ENCODE data around the gene HECTD3. TPM values are rescaled to one million over a fixed set of nuclear protein-coding genes. Genes with fewer than 3 reads are reported as not detected.
"Not testable (repeated sequence)": the region's sequence is repeated elsewhere in the genome, so short reads cannot be mapped to it uniquely, and the experiment has no call there.

Gene HECTD3
- total and polyA plus RNA-seq, 8 donors, result 15.6 to 104 (median 28.8) TPM

GRCh38 chr1:44962729-44963128, 48.4 kb downstream of the HECTD3 start:
- DNase-seq, result no peak
- H3K36me3 ChIP-seq, result peaks cover 0 to 14% (median 10%) of the 10 kb centered on the region in 4 donors
- no peaks in the 10 kb centered on the region for H3K27me3 ChIP-seq
- H3K4me3 ChIP-seq, result no peak overlapping the region
- WGBS, 5 donors, result 85 to 94% (median 88%) methylated on average over 3 of the region's 3 CpGs
- no peaks in the 10 kb centered on the region for H3K9me3 ChIP-seq
- intact Hi-C loops (cut with DNase I; ENCODE audit: low total_unique reads), result no loop called here
- no peak overlapping the region for H3K27ac ChIP-seq
- no peak for TF ChIP-seq EP300 (IDR thresholded peaks at IDR 0.05)
- TF ChIP-seq POLR2A (IDR thresholded peaks at IDR 0.05), result no peak
- TF ChIP-seq POLR2AphosphoS5 (IDR thresholded peaks at IDR 0.05), result no peak
- no peak for TF ChIP-seq CTCF (IDR thresholded peaks at IDR 0.05)
- H3K4me1 ChIP-seq, result no peaks in the 10 kb centered on the region

GRCh38 chr1:44962022-44962421, 49.1 kb downstream of the HECTD3 start:
- H3K4me3 ChIP-seq; H3K27me3 ChIP-seq; H3K4me1 ChIP-seq; H3K27ac ChIP-seq; DNase-seq; H3K9me3 ChIP-seq; intact Hi-C loops (cut with DNase I; ENCODE audit: low total_unique reads): not testable (repeated sequence)
- 75 to 100% (median 97%) methylated on average over 4 of the region's 4 CpGs for WGBS, 5 donors
- H3K36me3 ChIP-seq, result peaks cover 0 to 17% (median 10%) of the 10 kb centered on the region in 4 donors

- intact Hi-C loops (cut with DNase I; ENCODE audit: low total_unique reads); H3K27ac ChIP-seq; DNase-seq; H3K9me3 ChIP-seq; H3K4me1 ChIP-seq; H3K27me3 ChIP-seq; H3K4me3 ChIP-seq: not testable (repeated sequence)
- 91 to 100% (median 94%) methylated on average over 3 of the region's 3 CpGs for WGBS, 5 donors
- peaks cover 0 to 17% (median 12%) of the 10 kb centered on the region in 4 donors for H3K36me3 ChIP-seq
Measured at GRCh38 chr1:44957566-44957965, 53.6 kb downstream of the HECTD3 start.

- H3K27me3 ChIP-seq; H3K9me3 ChIP-seq; H3K4me1 ChIP-seq; H3K27ac ChIP-seq; DNase-seq; intact Hi-C loops (cut with DNase I; ENCODE audit: low total_unique reads); H3K4me3 ChIP-seq: not testable (repeated sequence)
- H3K36me3 ChIP-seq, result peaks cover 0 to 17% (median 10%) of the 10 kb centered on the region in 4 donors
- 95 to 100% (median 98%) methylated on average over 3 of the region's 3 CpGs for WGBS, 5 donors
Measured at GRCh38 chr1:44956077-44956476, 55.0 kb downstream of the HECTD3 start.

Other genes starting within 250 kb of the HECTD3 start
- 1,000 to 10,000 TPM in 4 of 5 donors, 100 to 1,000 TPM in 1; 322 to 2,657 (median 1,647) TPM for gene RPS8, start 235.8 kb downstream of the HECTD3 start, total RNA-seq
- 1,000 to 10,000 TPM; 2,591 to 3,429 (median 3,008) TPM for gene RPS8, start 235.8 kb downstream of the HECTD3 start, polyA plus RNA-seq
- gene BEST4, start 223.2 kb downstream of the HECTD3 start, total RNA-seq, result 10 to 100 TPM in 1 of 5 donors, under 1 TPM in 1, not detected in 3; 0.87 to 60.0 TPM
- gene BEST4, start 223.2 kb downstream of the HECTD3 start, polyA plus RNA-seq, result under 1 TPM in 1 of 3 donors, not detected in 2; 0.35 TPM
- gene PLK3, start 210.9 kb downstream of the HECTD3 start, total RNA-seq, result 10 to 100 TPM in 4 of 5 donors, under 1 TPM in 1; 0.58 to 30.4 (median 24.3) TPM
- 10 to 100 TPM in 2 of 3 donors, 1 to 10 TPM in 1; 9.5 to 21.2 (median 13.5) TPM for gene PLK3, start 210.9 kb downstream of the HECTD3 start, polyA plus RNA-seq
- gene DYNLT4, start 204.0 kb downstream of the HECTD3 start, total RNA-seq, result 10 to 100 TPM in 1 of 5 donors, not detected in 4; 25.5 TPM
- gene DYNLT4, start 204.0 kb downstream of the HECTD3 start, polyA plus RNA-seq, result 1 to 10 TPM in 1 of 3 donors, under 1 TPM in 2; 0.38 to 4.4 (median 0.50) TPM
- gene BTBD19, start 202.8 kb downstream of the HECTD3 start, total RNA-seq, result 1 to 10 TPM in 2 of 5 donors, under 1 TPM in 1, not detected in 2; 0.89 to 4.1 (median 2.9) TPM
- 1 to 10 TPM; 1.4 to 2.9 (median 2.8) TPM for gene BTBD19, start 202.8 kb downstream of the HECTD3 start, polyA plus RNA-seq
- 1 to 10 TPM in 2 of 5 donors, under 1 TPM in 1, not detected in 2; under 0.01 to 2.3 (median 1.8) TPM for gene PTCH2, start 168.1 kb downstream of the HECTD3 start, total RNA-seq
- under 1 TPM; 0.19 to 0.50 (median 0.31) TPM for gene PTCH2, start 168.1 kb downstream of the HECTD3 start, polyA plus RNA-seq
- gene EIF2B3, start 24.7 kb downstream of the HECTD3 start, total RNA-seq, result 100 to 1,000 TPM in 1 of 5 donors, 10 to 100 TPM in 1, 1 to 10 TPM in 2, under 1 TPM in 1; 0.58 to 294 (median 7.4) TPM
- 10 to 100 TPM; 13.4 to 13.9 (median 13.4) TPM for gene EIF2B3, start 24.7 kb downstream of the HECTD3 start, polyA plus RNA-seq
- 100 to 1,000 TPM in 1 of 5 donors, 10 to 100 TPM in 4; 13.4 to 132 (median 41.6) TPM for gene UROD, start 930 bp upstream of the HECTD3 start, total RNA-seq
- gene UROD, start 930 bp upstream of the HECTD3 start, polyA plus RNA-seq, result 10 to 100 TPM; 67.0 to 78.4 (median 73.3) TPM
- gene ZSWIM5, start 195.3 kb upstream of the HECTD3 start, total RNA-seq, result 10 to 100 TPM in 1 of 5 donors, 1 to 10 TPM in 2, under 1 TPM in 2; 0.45 to 10.1 (median 2.2) TPM
- under 1 TPM; 0.75 to 0.98 (median 0.76) TPM for gene ZSWIM5, start 195.3 kb upstream of the HECTD3 start, polyA plus RNA-seq

All from stomach (tissue), 9 donors.